Neural cell (in vitro differentiated cells): Measurements from ENCODE around the gene CCDC9B.

Experiments used
- EP300 ChIP-seq: fragments of 450-650 bp; conservative IDR thresholded peaks from 2 replicates; pipeline ENCODE4 v1.6.1; 2014; ENCODE audit warnings: antibody characterized with exemption, mild to moderate bottlenecking, moderate library complexity; ENCODE audit not compliant: poor library complexity, severe bottlenecking
- RAD21 ChIP-seq: fragments of 450-650 bp; conservative IDR thresholded peaks from 2 replicates; pipeline ENCODE4 v1.6.1; 2014; ENCODE audit warnings: antibody characterized with exemption, mild to moderate bottlenecking, moderate library complexity
- SMC3 ChIP-seq: fragments of 450-650 bp; conservative IDR thresholded peaks from 2 replicates; pipeline ENCODE4 v1.6.1; 2014; ENCODE audit warnings: antibody characterized with exemption, mild to moderate bottlenecking, moderate library complexity; ENCODE audit not compliant: poor library complexity
- TF ChIP-seq, protein P1 (sequence below): fragments of 450-650 bp; IDR thresholded peaks from 2 replicates; pipeline ENCODE4 v1.5.1; 2014; ENCODE audit warnings: antibody characterized with exemption, mild to moderate bottlenecking, moderate library complexity; ENCODE audit not compliant: poor library complexity, severe bottlenecking
- TF ChIP-seq, protein P2 (sequence below): IDR thresholded peaks from 2 replicates; pipeline ENCODE4 v1.6.1; 2012; ENCODE audit warnings: borderline replicate concordance

DNA sequence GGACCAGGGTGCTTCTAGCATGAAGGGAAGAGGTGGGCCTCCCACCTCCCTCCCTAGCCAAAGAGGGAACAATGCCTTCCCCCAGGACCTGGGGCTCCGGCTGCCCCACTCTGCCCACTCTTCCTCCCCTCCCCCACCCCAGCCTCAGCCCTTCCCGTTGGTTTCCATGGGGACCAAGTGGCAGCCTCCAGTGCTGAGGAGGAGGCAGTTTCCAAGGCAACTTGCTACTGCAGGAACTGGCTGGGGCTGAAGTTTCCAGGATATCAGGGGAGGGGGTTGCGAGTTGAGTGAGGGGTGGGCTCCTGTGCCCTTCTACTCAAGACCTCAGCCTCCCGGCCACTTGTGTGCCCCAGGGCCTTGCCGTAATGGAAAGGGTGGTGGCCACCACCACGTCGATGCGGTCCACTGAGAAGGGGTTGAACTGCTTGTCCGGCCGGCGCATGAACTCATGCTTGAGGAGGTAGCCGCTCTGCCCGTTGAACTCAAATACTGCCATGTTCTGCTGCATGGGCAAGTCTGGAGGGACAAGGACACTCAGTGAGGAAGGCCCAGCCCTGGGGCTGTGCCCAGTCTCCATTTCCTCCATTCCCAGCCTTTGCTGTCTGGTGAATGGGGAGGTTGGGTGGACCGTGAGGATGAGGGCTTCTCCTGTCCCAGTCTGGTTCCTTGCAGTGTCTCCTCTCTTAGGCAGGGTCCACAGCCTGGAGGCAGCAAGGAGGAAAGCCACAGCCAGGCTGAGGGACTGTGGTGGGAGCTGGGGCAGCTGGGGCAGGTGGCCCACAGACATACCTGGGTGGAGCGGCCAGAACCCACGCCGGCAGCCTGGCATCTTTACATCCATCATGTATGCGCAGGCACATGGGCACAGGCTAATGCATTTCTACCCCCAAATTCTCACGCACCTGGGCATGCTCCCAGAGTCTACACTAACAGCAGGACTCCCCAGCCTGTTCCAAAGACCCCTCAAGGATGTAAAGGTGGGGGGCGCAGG is 46.5 kb downstream of the CCDC9B start:
- TF ChIP-seq, protein P1, sequence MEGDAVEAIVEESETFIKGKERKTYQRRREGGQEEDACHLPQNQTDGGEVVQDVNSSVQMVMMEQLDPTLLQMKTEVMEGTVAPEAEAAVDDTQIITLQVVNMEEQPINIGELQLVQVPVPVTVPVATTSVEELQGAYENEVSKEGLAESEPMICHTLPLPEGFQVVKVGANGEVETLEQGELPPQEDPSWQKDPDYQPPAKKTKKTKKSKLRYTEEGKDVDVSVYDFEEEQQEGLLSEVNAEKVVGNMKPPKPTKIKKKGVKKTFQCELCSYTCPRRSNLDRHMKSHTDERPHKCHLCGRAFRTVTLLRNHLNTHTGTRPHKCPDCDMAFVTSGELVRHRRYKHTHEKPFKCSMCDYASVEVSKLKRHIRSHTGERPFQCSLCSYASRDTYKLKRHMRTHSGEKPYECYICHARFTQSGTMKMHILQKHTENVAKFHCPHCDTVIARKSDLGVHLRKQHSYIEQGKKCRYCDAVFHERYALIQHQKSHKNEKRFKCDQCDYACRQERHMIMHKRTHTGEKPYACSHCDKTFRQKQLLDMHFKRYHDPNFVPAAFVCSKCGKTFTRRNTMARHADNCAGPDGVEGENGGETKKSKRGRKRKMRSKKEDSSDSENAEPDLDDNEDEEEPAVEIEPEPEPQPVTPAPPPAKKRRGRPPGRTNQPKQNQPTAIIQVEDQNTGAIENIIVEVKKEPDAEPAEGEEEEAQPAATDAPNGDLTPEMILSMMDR, result no peak
- TF ChIP-seq EP300 (peak; percentile 80), RAD21 (no peak), SMC3 (peak; percentile 30)
- TF ChIP-seq, protein P2, sequence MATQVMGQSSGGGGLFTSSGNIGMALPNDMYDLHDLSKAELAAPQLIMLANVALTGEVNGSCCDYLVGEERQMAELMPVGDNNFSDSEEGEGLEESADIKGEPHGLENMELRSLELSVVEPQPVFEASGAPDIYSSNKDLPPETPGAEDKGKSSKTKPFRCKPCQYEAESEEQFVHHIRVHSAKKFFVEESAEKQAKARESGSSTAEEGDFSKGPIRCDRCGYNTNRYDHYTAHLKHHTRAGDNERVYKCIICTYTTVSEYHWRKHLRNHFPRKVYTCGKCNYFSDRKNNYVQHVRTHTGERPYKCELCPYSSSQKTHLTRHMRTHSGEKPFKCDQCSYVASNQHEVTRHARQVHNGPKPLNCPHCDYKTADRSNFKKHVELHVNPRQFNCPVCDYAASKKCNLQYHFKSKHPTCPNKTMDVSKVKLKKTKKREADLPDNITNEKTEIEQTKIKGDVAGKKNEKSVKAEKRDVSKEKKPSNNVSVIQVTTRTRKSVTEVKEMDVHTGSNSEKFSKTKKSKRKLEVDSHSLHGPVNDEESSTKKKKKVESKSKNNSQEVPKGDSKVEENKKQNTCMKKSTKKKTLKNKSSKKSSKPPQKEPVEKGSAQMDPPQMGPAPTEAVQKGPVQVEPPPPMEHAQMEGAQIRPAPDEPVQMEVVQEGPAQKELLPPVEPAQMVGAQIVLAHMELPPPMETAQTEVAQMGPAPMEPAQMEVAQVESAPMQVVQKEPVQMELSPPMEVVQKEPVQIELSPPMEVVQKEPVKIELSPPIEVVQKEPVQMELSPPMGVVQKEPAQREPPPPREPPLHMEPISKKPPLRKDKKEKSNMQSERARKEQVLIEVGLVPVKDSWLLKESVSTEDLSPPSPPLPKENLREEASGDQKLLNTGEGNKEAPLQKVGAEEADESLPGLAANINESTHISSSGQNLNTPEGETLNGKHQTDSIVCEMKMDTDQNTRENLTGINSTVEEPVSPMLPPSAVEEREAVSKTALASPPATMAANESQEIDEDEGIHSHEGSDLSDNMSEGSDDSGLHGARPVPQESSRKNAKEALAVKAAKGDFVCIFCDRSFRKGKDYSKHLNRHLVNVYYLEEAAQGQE, result peak; percentile 61
